K562 (cell line): Measurements from ENCODE around the gene CBFA2T2. TPM values are rescaled to one million over a fixed set of nuclear protein-coding genes. Genes with fewer than 3 reads are reported as not detected.

Experiments used
- BCLAF1 ChIP-seq, 2 experiments: fragments of 450-650 bp in 1 of 2; IDR thresholded peaks; 2 replicates each; pipeline ENCODE4 v1.6.1; 2011 to 2017; ENCODE audit warnings: low read depth in 2 of 2, antibody characterized with exemption in 1 of 2, borderline replicate concordance in 1 of 2, low read length in 1 of 2, mild to moderate bottlenecking in 1 of 2, mixed read lengths in 1 of 2; ENCODE audit not compliant: control insufficient read depth in 1 of 2
- BCOR ChIP-seq: fragments of 450-650 bp; IDR thresholded peaks from 2 replicates; pipeline ENCODE4 v1.6.1; 2016
- CBFA2T2 ChIP-seq: fragments of 450-650 bp; conservative IDR thresholded peaks from 2 replicates; pipeline ENCODE4 v1.6.1; 2017; ENCODE audit warnings: mild to moderate bottlenecking
- E2F1 ChIP-seq: sonication (generic); formaldehyde crosslinking; IDR thresholded peaks from 2 replicates; pipeline ENCODE4 v1.8.1; 2023; ENCODE audit warnings: mild to moderate bottlenecking, missing genetic modification reagents, moderate library complexity
- E2F5 ChIP-seq: sonication (generic); formaldehyde crosslinking; IDR thresholded peaks from 2 replicates; pipeline ENCODE4 v1.8.0; 2022; ENCODE audit warnings: mild to moderate bottlenecking, missing genetic modification reagents
- E2F6 ChIP-seq, 2 experiments: IDR thresholded peaks; 2 replicates each; pipeline ENCODE4 v1.6.1; 2011; ENCODE audit warnings: borderline replicate concordance in 1 of 2, control low read depth in 1 of 2, low read depth in 1 of 2, low read length in 1 of 2, mild to moderate bottlenecking in 1 of 2, mixed read lengths in 1 of 2, moderate library complexity in 1 of 2; ENCODE audit not compliant: insufficient read depth in 1 of 2, insufficient read length in 1 of 2, poor library complexity in 1 of 2, severe bottlenecking in 1 of 2; ENCODE audit errors: extremely low read depth in 1 of 2
- NFYB ChIP-seq: IDR thresholded peaks from 2 replicates; pipeline ENCODE4 v1.6.1; 2011; ENCODE audit warnings: mild to moderate bottlenecking, moderate library complexity; ENCODE audit not compliant: insufficient read length; ENCODE audit errors: extremely low read depth
- NR4A1 ChIP-seq, 2 experiments: fragments of 250-450 bp in 1 of 2; fragments of 450-650 bp in 1 of 2; sonication (Bioruptor Pico) in 1 of 2; IDR thresholded peaks; 2 replicates each; pipeline versions ENCODE4 v1.4.0 to v1.6.1; 2016 to 2020; ENCODE audit warnings: mild to moderate bottlenecking in 2 of 2, missing compliant biosample characterization in 1 of 2, missing genetic modification characterization in 1 of 2, moderate library complexity in 1 of 2
- POLR2B ChIP-seq: fragments of 450-650 bp; IDR thresholded peaks from 2 replicates; pipeline ENCODE4 v1.6.1; 2018; ENCODE audit warnings: low read depth; ENCODE audit not compliant: partially characterized antibody
- PRMT5 ChIP-seq: sonication (generic); formaldehyde crosslinking; IDR thresholded peaks from 2 replicates; pipeline ENCODE4 v1.5.0; 2020; ENCODE audit warnings: missing genetic modification reagents
- PRPF4 ChIP-seq: fragments of 200-400 bp; formaldehyde crosslinking; IDR thresholded peaks from one replicate; pipeline ENCODE4 v1.6.1; 2017; ENCODE audit warnings: low read length, low read depth, mild to moderate bottlenecking; ENCODE audit not compliant: insufficient read depth, poor library complexity, severe bottlenecking
- SMARCE1 ChIP-seq: fragments of 450-650 bp; IDR thresholded peaks from 2 replicates; pipeline ENCODE4 v1.7.1; 2016; ENCODE audit warnings: mild to moderate bottlenecking
- TEAD1 ChIP-seq, 2 experiments: fragments of 450-650 bp in 1 of 2; sonication (generic) in 1 of 2; formaldehyde crosslinking; IDR thresholded peaks; 2 replicates each; pipeline versions ENCODE4 v1.4.0 to v1.8.0; 2020 to 2022; ENCODE audit warnings: mild to moderate bottlenecking in 2 of 2, missing genetic modification reagents in 1 of 2
- UBTF ChIP-seq, 2 experiments: IDR thresholded peaks; 2 replicates each; pipeline ENCODE4 v1.6.1; 2012; ENCODE audit warnings: improper control_type of control experiment in 2 of 2, low read depth in 2 of 2, low read length in 2 of 2, borderline replicate concordance in 1 of 2
- ZNF444 ChIP-seq: fragments of 250-450 bp; sonication (Bioruptor Pico); IDR thresholded peaks from 2 replicates; pipeline ENCODE4 v1.4.0; 2020; ENCODE audit warnings: mild to moderate bottlenecking, moderate library complexity
- ZNF79 ChIP-seq: fragments of 250-450 bp; sonication (Bioruptor Pico); IDR thresholded peaks from 2 replicates; pipeline ENCODE4 v1.4.0; 2020; ENCODE audit warnings: low read depth, mild to moderate bottlenecking, moderate library complexity
- polyA plus RNA-seq, 8 experiments: library from polyadenylated mRNA; depleted of rRNA in 4 of 8; stranded (reverse) in 5 of 8; unstranded in 3 of 8; fragments of >200 nt; fragmentation: Nextera tagmentation in 2 of 8; fragmentation: Illumina TruSeq in 1 of 8; extraction: Ambion mirVana in 2 of 8; extraction: Trizol in 1 of 8; gene quantifications; 2 replicates each; pipeline versions ENCODE4 v1.2.1 to v1.2.3, GENCODE V29; 2011 to 2014; ENCODE audit warnings: inconsistent platforms in 1 of 8, missing spikeins in 1 of 8
- total RNA-seq, 7 experiments: library from RNA; depleted of rRNA in 6 of 7; stranded (reverse); fragments of >200 nt in 6 of 7; fragmentation: Illumina TruSeq in 2 of 7; extraction: Trizol in 2 of 7; gene quantifications; 2 replicates each; pipeline versions ENCODE4 v1.2.1 to v1.2.3, GENCODE V29; 2011 to 2021; ENCODE audit warnings: low replicate concordance in 1 of 7

The CBFA2T2 gene
- total and polyA plus RNA-seq, 9 of the 15 experiments (the other 6 are each of a cell fraction or from before 2014, with no cell fraction given), result 0.27 to 9.6 (median 5.8) TPM

GRCh38 chr20:33489495-33490022 is 337 bp upstream of the CBFA2T2 start (continued):
- TF ChIP-seq E2F1 (no peak), SMARCE1 (no peak), ZNF79 (CRISPR knock-in tag) (0 out of 2 replicates have a peak, but pooled peaks have one; percentile 7), E2F5 (CRISPR knock-in tag) (no peak), BCLAF1 (IDR thresholded peaks at IDR 0.05; ENCODE audit: borderline replicate concordance in 1 of 2, control insufficient read depth in 1 of 2, low read depth in 2 of 2, low read length in 1 of 2) (no peak), NR4A1 (CRISPR knock-in tag; IDR thresholded peaks at IDR 0.05) (peak; percentile 22; the same call in 1 of the 2 replicates), NR4A1 (tag; IDR thresholded peaks at IDR 0.05) (no peak), UBTF (IDR thresholded peaks at IDR 0.05; ENCODE audit: borderline replicate concordance in 1 of 2, low read depth in 2 of 2, low read length in 2 of 2) (no peak), POLR2B (peak; percentile 91), BCOR (no peak; the same call in 1 of the 2 replicates), PRMT5 (CRISPR knock-in tag) (no peak), CBFA2T2 (no peak), TEAD1 (CRISPR knock-in tag; IDR thresholded peaks at IDR 0.05) (peak in 1 of 2 experiments; percentile 22; a peak in 1 of 4 replicates), ZNF444 (no peak), NFYB (no peak), PRPF4 (no peak), E2F6 (IDR thresholded peaks at IDR 0.05; ENCODE audit: borderline replicate concordance in 1 of 2, extremely low read depth in 1 of 2, insufficient read depth in 1 of 2, insufficient read length in 1 of 2, low read depth in 1 of 2, low read length in 1 of 2, poor library complexity in 1 of 2, severe bottlenecking in 1 of 2) (peak; percentile 81 to 93)
